ENCODE measurements around the gene ALDH2. TPM values are rescaled to one million over a fixed set of nuclear protein-coding genes. Genes with fewer than 3 reads are reported as not detected.
A peak's percentile ranks its signal among the peaks of the same experiment; 100 is the strongest.

Gene ALDH2
- total and polyA plus RNA-seq, 9 of the 15 experiments (the other 6 are each of a cell fraction or from before 2014, with no cell fraction given) = 1.9 to 22.5 (median 12.2) TPM

DNA sequence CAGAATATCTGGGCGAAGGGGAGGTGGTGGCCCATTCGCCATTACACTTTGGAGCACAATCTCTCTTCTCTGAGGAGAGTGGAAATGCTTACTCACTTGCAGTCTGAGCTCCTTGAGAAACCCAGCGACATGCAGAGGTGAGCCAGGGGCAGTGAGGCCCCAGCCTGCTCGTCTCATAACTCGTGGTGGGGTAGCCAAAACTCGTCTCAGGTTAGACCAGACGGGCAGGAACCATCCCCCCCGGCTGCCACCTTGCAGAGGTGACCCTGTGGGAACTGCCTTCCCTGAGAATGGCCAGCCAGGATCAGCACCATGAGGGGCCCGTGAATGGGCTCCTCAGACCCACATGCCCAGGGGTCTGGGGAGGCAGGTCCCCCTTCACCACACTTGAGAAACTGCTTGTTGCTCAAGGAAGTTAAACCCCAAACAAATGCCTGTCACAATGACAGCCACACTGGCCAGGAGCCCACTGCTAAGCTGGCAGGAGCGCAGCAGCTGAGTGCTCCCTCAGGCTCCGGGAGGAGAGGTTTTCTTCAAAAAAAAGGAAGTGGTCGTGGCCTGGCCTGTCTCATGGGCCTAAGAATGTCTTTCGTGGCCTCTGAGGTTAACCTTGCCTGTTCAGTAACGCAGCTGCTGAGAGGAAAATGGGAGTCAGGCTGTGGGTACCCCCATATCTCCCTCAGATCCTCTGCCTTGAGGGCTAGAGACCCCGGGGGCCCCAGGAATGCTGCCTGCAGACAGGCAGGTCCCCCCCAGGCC lies 9.2 kb upstream of the ALDH2 start (continued):
- TF ChIP-seq, protein P1, sequence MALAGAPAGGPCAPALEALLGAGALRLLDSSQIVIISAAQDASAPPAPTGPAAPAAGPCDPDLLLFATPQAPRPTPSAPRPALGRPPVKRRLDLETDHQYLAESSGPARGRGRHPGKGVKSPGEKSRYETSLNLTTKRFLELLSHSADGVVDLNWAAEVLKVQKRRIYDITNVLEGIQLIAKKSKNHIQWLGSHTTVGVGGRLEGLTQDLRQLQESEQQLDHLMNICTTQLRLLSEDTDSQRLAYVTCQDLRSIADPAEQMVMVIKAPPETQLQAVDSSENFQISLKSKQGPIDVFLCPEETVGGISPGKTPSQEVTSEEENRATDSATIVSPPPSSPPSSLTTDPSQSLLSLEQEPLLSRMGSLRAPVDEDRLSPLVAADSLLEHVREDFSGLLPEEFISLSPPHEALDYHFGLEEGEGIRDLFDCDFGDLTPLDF (CRISPR knock-in tag; IDR thresholded peaks at IDR 0.05) = no peak
- TF ChIP-seq C11orf30 (IDR thresholded peaks at IDR 0.05; ENCODE audit: low read depth) (no peak), PRMT5 (CRISPR knock-in tag; IDR thresholded peaks at IDR 0.05) (no peak), SOX6 (IDR thresholded peaks at IDR 0.05) (no peak), NFE2 (IDR thresholded peaks at IDR 0.05; ENCODE audit: low read depth) (peak; percentile 35; the same call in 1 of the 2 replicates), SLC30A9 (CRISPR knock-in tag; IDR thresholded peaks at IDR 0.05) (no peak), MEF2D (tag; conservative IDR thresholded peaks at IDR 0.05; ENCODE audit: low read depth) (no peak), U2AF1 (optimal IDR thresholded peaks at IDR 0.05; ENCODE audit: low read depth, low read length) (no peak), ILK (tag; IDR thresholded peaks at IDR 0.05; ENCODE audit: borderline replicate concordance, low read depth) (no peak)

DNA sequence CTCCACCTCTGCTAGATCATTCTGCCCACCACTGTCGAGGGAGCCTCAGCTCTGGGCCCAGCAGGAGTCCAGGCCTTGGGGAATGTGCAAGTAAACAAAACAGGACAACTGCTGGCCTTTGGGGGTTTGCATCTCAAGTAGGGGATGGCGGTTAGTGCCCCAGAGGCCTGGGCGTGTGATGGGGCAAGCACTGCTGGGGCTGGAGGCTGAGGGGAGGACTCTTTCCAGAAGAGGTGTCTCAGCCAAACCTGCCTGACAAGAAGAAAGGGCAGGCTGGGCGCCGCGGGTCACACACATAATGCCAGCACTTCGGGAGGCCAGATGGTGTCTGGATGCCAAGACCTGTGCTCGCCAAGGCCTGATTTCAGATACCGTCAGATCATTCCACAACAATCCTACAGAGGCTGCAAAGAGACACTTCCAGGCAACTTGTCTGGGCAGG lies 8.6 kb upstream of the ALDH2 start:
- H3K36me3 ChIP-seq (ENCODE audit: control insufficient read depth, insufficient read depth, low read length) = no peaks in the 10 kb centered on the region
- 72% methylated on average over 9 of the region's 9 CpGs for WGBS (ENCODE audit: insufficient coverage, low coverage, missing lambda C conversion rate)
- H2AFZ ChIP-seq (ENCODE audit: low read depth, low read length) = no peak overlapping the region
- H3K4me1 ChIP-seq (replicated peaks in 1 of 2; ENCODE audit: control insufficient read depth in 2 of 2, insufficient read depth in 2 of 2, low read length in 2 of 2) = peaks cover 10 to 27% of the 10 kb centered on the region in 2 experiments; a peak in 3 of 5 replicates
- FAIRE-seq (no peak), DNase-seq (ENCODE audit: extremely low read depth in 1 of 4, low spot score in 3 of 4) (no peak), ATAC-seq (no peak)
- H3K9me1 ChIP-seq (ENCODE audit: control insufficient read depth, insufficient read depth, low read length) = no peaks in the 10 kb centered on the region
- no peaks in the 10 kb centered on the region for H3K27me3 ChIP-seq (ENCODE audit: control insufficient read depth in 2 of 2, insufficient read depth in 2 of 2, low read length in 2 of 2)
- no TSS peak for BruUV-seq (replicated peaks)
- ChIA-PET CTCF (ENCODE audit: low intra/inter-chr PET ratio) (interaction anchor here (1.7 kb wide), 1 partner anchor 55 kb away, joined by 6 read pairs; no protein-coding TSS in a partner anchor), POLR2A (interaction anchor here (1.0 kb wide), 1 partner anchor 9 kb away, joined by 3 read pairs; no protein-coding TSS in a partner anchor)
- no peak overlapping the region for H3K4me3 ChIP-seq
- in situ Hi-C loops (cut with MboI) (no loop called here), intact Hi-C loops (cut with micrococcal nuclease) (no loop called here)
- no peaks in the 10 kb centered on the region for H3K9me3 ChIP-seq (replicated peaks; ENCODE audit: control insufficient read depth, insufficient read depth, low read depth, low read length)
- H4K20me1 ChIP-seq (replicated peaks; ENCODE audit: control insufficient read depth, insufficient read depth, low read length) = no peaks in the 10 kb centered on the region
- H3K4me2 ChIP-seq (ENCODE audit: insufficient read depth, low read length) = no peak overlapping the region
- no peak overlapping the region for H3K27ac ChIP-seq (ENCODE audit: extremely low read depth, low read depth, low read length)
- peak; percentile 16; the same call in 1 of the 2 replicates for TF ChIP-seq POLR2G (IDR thresholded peaks at IDR 0.05; ENCODE audit: low read depth, low read length)
- no peak for TF ChIP-seq TGIF2 (CRISPR knock-in tag; IDR thresholded peaks at IDR 0.05)
- TF ChIP-seq ZFX (CRISPR knock-in tag; IDR thresholded peaks at IDR 0.05) = peak; percentile 1; the same call in 1 of the 2 replicates
- no peak for TF ChIP-seq NFIC (IDR thresholded peaks at IDR 0.05)
- TF ChIP-seq, protein P2, sequence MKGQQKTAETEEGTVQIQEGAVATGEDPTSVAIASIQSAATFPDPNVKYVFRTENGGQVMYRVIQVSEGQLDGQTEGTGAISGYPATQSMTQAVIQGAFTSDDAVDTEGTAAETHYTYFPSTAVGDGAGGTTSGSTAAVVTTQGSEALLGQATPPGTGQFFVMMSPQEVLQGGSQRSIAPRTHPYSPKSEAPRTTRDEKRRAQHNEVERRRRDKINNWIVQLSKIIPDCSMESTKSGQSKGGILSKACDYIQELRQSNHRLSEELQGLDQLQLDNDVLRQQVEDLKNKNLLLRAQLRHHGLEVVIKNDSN (CRISPR knock-in tag; IDR thresholded peaks at IDR 0.05) = 0 out of 2 replicates have a peak, but pooled peaks have one; percentile 9
- H3K9ac ChIP-seq (ENCODE audit: insufficient read depth in 1 of 2, low read depth in 2 of 2, low read length in 2 of 2) = peak overlapping the region in 1 of 2 experiments; percentile 82; a peak in 2 of 4 replicates
- H3K79me2 ChIP-seq (ENCODE audit: control insufficient read depth, insufficient read depth, low read length) = no peaks in the 10 kb centered on the region

Measured in K562 (cell line).